Astrocyte (in vitro differentiated cells and primary cell): ENCODE measurements around the gene CMTM1. TPM values are rescaled to one million over a fixed set of nuclear protein-coding genes. Genes with fewer than 3 reads are reported as not detected.

Experiments
- DNase-seq: peaks from one replicate; pipeline ENCODE4 v3.0.0-alpha.2; 2010; ENCODE audit warnings: low read depth
- FAIRE-seq: peaks from 2 replicates; lab custom pipeline; 2011; peaks lifted over from hg19 to GRCh38; lab: Jason Lieb, UNC
- H2AFZ ChIP-seq: 2 replicates; pipeline ENCODE4 v1.6.0; 2012; ENCODE audit warnings: low read depth, low read length, inconsistent platforms
- H3K27ac ChIP-seq: 2 replicates; pipeline ENCODE4 v1.5.1; 2011; ENCODE audit warnings: low read depth, low read length, inconsistent platforms
- H3K27me3 ChIP-seq: 2 replicates; pipeline ENCODE4 v1.6.0; 2011; ENCODE audit warnings: low read length, inconsistent platforms; ENCODE audit not compliant: insufficient read depth
- H3K36me3 ChIP-seq: 2 replicates; pipeline ENCODE4 v1.5.1; 2011; ENCODE audit warnings: low read length, inconsistent platforms; ENCODE audit not compliant: insufficient read depth
- H3K4me1 ChIP-seq: 2 replicates; pipeline ENCODE4 v1.5.1; 2011; ENCODE audit warnings: low read length, inconsistent platforms; ENCODE audit not compliant: insufficient read depth
- H3K4me2 ChIP-seq: 2 replicates; pipeline ENCODE4 v1.6.0; 2012; ENCODE audit warnings: low read length, inconsistent platforms
- H3K4me3 ChIP-seq: 2 replicates; pipeline ENCODE4 v1.5.1; 2011; ENCODE audit warnings: low read depth, mild to moderate bottlenecking, low read length, inconsistent platforms; ENCODE audit not compliant: insufficient read depth
- H3K79me2 ChIP-seq: 2 replicates; pipeline ENCODE4 v1.6.0; 2012; ENCODE audit warnings: mild to moderate bottlenecking, low read length, inconsistent platforms; ENCODE audit not compliant: insufficient read depth
- H3K9ac ChIP-seq: 2 replicates; pipeline ENCODE4 v1.6.0; 2012; ENCODE audit warnings: mild to moderate bottlenecking, low read length, inconsistent platforms
- H3K9me3 ChIP-seq: 2 replicates; pipeline ENCODE4 v1.5.1; 2012; ENCODE audit warnings: low read depth, mild to moderate bottlenecking, low read length, inconsistent platforms; ENCODE audit not compliant: insufficient read depth
- H4K20me1 ChIP-seq: 2 replicates; pipeline ENCODE4 v1.6.0; 2012; ENCODE audit warnings: low read length, inconsistent platforms; ENCODE audit not compliant: insufficient read depth
- H3K27ac Mint-ChIP-seq: one replicate; pipeline ENCODE4 v1.8.0; 2021; ENCODE audit warnings: mild to moderate bottlenecking, mixed read lengths; ENCODE audit not compliant: unreplicated experiment
- H3K27me3 Mint-ChIP-seq: one replicate; pipeline ENCODE4 v1.8.0; 2021; ENCODE audit warnings: low read depth, mixed read lengths; ENCODE audit not compliant: unreplicated experiment
- H3K36me3 Mint-ChIP-seq: one replicate; pipeline ENCODE4 v1.8.0; 2021; ENCODE audit warnings: low read depth, mixed read lengths; ENCODE audit not compliant: unreplicated experiment
- H3K4me1 Mint-ChIP-seq: one replicate; pipeline ENCODE4 v1.8.0; 2021; ENCODE audit warnings: low read depth, mixed read lengths; ENCODE audit not compliant: unreplicated experiment
- H3K4me3 Mint-ChIP-seq: one replicate; pipeline ENCODE4 v1.8.0; 2021; ENCODE audit warnings: mild to moderate bottlenecking, moderate library complexity, mixed read lengths; ENCODE audit not compliant: unreplicated experiment
- H3K9me3 Mint-ChIP-seq: one replicate; pipeline ENCODE4 v1.8.0; 2021; ENCODE audit warnings: mild to moderate bottlenecking, mixed read lengths; ENCODE audit not compliant: unreplicated experiment
- EZH2 ChIP-seq: IDR thresholded peaks from 2 replicates; pipeline ENCODE4 v1.6.1; 2012; ENCODE audit warnings: mild to moderate bottlenecking, low read length, inconsistent platforms; ENCODE audit not compliant: insufficient read depth
- total RNA-seq: library from RNA; stranded (reverse); gene quantifications from 2 replicates; pipeline ENCODE4 v1.2.1, GENCODE V29; 2021
- TF ChIP-seq, protein P1 (sequence below): IDR thresholded peaks from 2 replicates; pipeline ENCODE4 v1.5.1; 2011; ENCODE audit warnings: low read depth, mild to moderate bottlenecking, inconsistent platforms, low read length, moderate library complexity; ENCODE audit not compliant: insufficient read depth

Gene CMTM1
- total RNA-seq, 1 donor from 2014 or later = 2.7 TPM

DNA sequence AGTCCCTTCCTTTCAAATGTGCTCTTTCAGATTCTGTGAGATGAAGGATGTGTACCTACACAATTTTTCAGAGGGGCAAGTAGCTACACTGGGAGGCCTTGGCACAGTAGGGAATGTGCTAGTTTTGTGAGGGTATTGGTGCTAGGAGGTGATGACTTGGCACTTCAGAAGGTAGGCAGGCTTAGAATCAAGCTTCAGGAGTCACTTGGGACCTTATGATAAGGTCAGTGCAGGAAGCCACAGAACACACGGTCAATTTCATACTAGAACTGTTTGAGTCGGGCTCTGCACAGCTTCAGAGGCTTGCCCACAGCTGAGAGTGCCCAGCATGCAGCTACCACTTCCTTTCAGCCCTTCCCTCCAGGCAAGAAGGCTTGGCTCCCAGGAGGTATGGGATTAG, 6.1 kb downstream of the CMTM1 start:
- Histone ChIP-seq H2AFZ (no peak overlapping the region), H3K9ac (no peak overlapping the region), H3K4me3 (no peak overlapping the region), H3K9me3 (no peaks in the 10 kb centered on the region), H4K20me1 (no peaks in the 10 kb centered on the region), H3K79me2 (no peaks in the 10 kb centered on the region), H3K27ac (no peak overlapping the region), H3K4me1 (peaks cover 21% of the 10 kb centered on the region), H3K36me3 (no peaks in the 10 kb centered on the region), H3K27me3 (no peaks in the 10 kb centered on the region), H3K4me2 (no peak overlapping the region)
- Mint-ChIP-seq H3K4me3 (no peak overlapping the region), H3K27ac (no peak overlapping the region), H3K9me3 (no peaks in the 10 kb centered on the region), H3K27me3 (peaks cover 13% of the 10 kb centered on the region), H3K36me3 (peaks cover 6% of the 10 kb centered on the region), H3K4me1 (peaks cover 18% of the 10 kb centered on the region)
- no peak for DNase-seq
- TF ChIP-seq, protein P1, sequence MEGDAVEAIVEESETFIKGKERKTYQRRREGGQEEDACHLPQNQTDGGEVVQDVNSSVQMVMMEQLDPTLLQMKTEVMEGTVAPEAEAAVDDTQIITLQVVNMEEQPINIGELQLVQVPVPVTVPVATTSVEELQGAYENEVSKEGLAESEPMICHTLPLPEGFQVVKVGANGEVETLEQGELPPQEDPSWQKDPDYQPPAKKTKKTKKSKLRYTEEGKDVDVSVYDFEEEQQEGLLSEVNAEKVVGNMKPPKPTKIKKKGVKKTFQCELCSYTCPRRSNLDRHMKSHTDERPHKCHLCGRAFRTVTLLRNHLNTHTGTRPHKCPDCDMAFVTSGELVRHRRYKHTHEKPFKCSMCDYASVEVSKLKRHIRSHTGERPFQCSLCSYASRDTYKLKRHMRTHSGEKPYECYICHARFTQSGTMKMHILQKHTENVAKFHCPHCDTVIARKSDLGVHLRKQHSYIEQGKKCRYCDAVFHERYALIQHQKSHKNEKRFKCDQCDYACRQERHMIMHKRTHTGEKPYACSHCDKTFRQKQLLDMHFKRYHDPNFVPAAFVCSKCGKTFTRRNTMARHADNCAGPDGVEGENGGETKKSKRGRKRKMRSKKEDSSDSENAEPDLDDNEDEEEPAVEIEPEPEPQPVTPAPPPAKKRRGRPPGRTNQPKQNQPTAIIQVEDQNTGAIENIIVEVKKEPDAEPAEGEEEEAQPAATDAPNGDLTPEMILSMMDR = no peak
- no peak for TF ChIP-seq EZH2
- FAIRE-seq = no peak

- H3K79me2 ChIP-seq = no peaks in the 10 kb centered on the region
- peaks cover 16% of the 10 kb centered on the region for H3K27me3 ChIP-seq
- H3K4me1 ChIP-seq = peaks cover 25% of the 10 kb centered on the region
- no peak for FAIRE-seq
- DNase-seq = no peak
- H3K36me3 Mint-ChIP-seq = peaks cover 2% of the 10 kb centered on the region
- H3K4me3 ChIP-seq = no peak overlapping the region
- H3K36me3 ChIP-seq = no peaks in the 10 kb centered on the region
- peaks cover 16% of the 10 kb centered on the region for H3K4me1 Mint-ChIP-seq
- TF ChIP-seq EZH2 = no peak
- TF ChIP-seq, protein P1 = no peak
- H3K27ac ChIP-seq = no peak overlapping the region
- H4K20me1 ChIP-seq = no peaks in the 10 kb centered on the region
- H3K4me3 Mint-ChIP-seq = no peak overlapping the region
- no peak overlapping the region for H3K9ac ChIP-seq
- H3K27me3 Mint-ChIP-seq = peaks cover 29% of the 10 kb centered on the region
- no peak overlapping the region for H3K4me2 ChIP-seq
- no peak overlapping the region for H3K27ac Mint-ChIP-seq
- H3K9me3 Mint-ChIP-seq = no peaks in the 10 kb centered on the region
- no peaks in the 10 kb centered on the region for H3K9me3 ChIP-seq
- no peak overlapping the region for H2AFZ ChIP-seq
Measured at GRCh38 chr16:66574081-66574480, 7.8 kb downstream of the CMTM1 start.

GRCh38 chr16:66574531-66574930, 8.3 kb downstream of the CMTM1 start:
- FAIRE-seq = no peak

More at GRCh38 chr16:66574531-66574930, 8.3 kb downstream of the CMTM1 start:
- DNase-seq = no peak
- Mint-ChIP-seq H3K4me3 (no peak overlapping the region), H3K36me3 (peaks cover 2% of the 10 kb centered on the region), H3K4me1 (peaks cover 12% of the 10 kb centered on the region), H3K27ac (no peak overlapping the region), H3K9me3 (no peaks in the 10 kb centered on the region), H3K27me3 (peaks cover 29% of the 10 kb centered on the region)
- H3K9ac ChIP-seq = no peak overlapping the region
- no peak for TF ChIP-seq EZH2
- TF ChIP-seq, protein P1 = no peak
- H3K36me3 ChIP-seq = no peaks in the 10 kb centered on the region
- no peaks in the 10 kb centered on the region for H3K9me3 ChIP-seq
- H3K27me3 ChIP-seq = peaks cover 17% of the 10 kb centered on the region
- H3K4me1 ChIP-seq = peaks cover 20% of the 10 kb centered on the region
- H3K4me3 ChIP-seq = no peak overlapping the region
- no peak overlapping the region for H2AFZ ChIP-seq
- H3K4me2 ChIP-seq = no peak overlapping the region
- H4K20me1 ChIP-seq = no peaks in the 10 kb centered on the region
- no peaks in the 10 kb centered on the region for H3K79me2 ChIP-seq
- no peak overlapping the region for H3K27ac ChIP-seq
